ENCODE measurements around the gene DISP3. TPM values are rescaled to one million over a fixed set of nuclear protein-coding genes. Genes with fewer than 3 reads are reported as not detected.

The DISP3 gene, protein sequence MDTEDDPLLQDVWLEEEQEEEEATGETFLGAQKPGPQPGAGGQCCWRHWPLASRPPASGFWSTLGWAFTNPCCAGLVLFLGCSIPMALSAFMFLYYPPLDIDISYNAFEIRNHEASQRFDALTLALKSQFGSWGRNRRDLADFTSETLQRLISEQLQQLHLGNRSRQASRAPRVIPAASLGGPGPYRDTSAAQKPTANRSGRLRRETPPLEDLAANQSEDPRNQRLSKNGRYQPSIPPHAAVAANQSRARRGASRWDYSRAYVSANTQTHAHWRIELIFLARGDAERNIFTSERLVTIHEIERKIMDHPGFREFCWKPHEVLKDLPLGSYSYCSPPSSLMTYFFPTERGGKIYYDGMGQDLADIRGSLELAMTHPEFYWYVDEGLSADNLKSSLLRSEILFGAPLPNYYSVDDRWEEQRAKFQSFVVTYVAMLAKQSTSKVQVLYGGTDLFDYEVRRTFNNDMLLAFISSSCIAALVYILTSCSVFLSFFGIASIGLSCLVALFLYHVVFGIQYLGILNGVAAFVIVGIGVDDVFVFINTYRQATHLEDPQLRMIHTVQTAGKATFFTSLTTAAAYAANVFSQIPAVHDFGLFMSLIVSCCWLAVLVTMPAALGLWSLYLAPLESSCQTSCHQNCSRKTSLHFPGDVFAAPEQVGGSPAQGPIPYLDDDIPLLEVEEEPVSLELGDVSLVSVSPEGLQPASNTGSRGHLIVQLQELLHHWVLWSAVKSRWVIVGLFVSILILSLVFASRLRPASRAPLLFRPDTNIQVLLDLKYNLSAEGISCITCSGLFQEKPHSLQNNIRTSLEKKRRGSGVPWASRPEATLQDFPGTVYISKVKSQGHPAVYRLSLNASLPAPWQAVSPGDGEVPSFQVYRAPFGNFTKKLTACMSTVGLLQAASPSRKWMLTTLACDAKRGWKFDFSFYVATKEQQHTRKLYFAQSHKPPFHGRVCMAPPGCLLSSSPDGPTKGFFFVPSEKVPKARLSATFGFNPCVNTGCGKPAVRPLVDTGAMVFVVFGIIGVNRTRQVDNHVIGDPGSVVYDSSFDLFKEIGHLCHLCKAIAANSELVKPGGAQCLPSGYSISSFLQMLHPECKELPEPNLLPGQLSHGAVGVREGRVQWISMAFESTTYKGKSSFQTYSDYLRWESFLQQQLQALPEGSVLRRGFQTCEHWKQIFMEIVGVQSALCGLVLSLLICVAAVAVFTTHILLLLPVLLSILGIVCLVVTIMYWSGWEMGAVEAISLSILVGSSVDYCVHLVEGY (N-terminal part only)
- 0.18 TPM for total RNA-seq

DNA sequence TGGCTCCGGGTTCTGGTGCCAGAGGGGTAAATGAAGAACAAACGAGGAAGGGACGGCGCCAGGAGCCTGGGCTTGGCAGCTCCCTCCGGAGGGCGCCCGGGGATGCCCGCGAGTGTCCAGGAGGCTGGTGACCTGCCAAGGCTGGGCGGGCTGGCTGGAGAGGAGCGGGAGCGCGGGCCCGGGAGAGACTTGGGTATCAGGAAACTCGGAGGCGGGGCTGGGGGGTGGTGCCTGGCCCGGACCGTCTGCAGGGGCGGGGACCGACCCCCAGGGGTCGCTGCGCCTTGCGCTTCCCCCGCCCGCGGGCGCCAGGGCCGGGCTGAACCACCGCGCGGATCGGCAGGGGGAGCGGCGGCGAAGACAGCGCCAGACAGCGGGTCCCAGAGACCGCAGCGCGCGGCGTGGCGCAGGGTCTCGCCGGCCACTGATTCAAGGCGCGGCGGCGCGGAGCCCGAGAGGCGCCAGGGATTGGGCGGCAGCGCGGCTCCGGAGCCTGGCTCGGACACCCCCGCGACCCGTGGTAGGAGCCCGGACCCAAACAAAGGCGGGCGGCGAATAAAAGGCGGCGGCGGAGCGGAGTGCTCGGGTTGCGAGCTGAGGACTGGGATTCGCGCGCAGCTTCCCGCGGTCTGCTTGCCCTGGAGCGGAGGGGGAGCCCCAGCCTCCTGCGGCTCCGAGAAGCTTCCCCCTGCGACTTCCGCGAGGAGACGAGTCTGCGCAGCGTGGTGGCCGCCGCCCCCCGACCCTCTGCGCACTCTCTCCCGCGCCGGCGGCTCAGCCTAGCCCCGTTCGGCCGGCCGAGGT, at the start of gene DISP3:
TSS of gene DISP3 (plus strand) at position 585 of the 804 bp plus-strand sequence. CDS start 21,838 bp downstream, outside the sequence.
- ATAC-seq = no peak
- DNase-seq (ENCODE audit: low spot score) = no peak
- intact Hi-C loops (cut with DNase I) = no loop called here

DNA sequence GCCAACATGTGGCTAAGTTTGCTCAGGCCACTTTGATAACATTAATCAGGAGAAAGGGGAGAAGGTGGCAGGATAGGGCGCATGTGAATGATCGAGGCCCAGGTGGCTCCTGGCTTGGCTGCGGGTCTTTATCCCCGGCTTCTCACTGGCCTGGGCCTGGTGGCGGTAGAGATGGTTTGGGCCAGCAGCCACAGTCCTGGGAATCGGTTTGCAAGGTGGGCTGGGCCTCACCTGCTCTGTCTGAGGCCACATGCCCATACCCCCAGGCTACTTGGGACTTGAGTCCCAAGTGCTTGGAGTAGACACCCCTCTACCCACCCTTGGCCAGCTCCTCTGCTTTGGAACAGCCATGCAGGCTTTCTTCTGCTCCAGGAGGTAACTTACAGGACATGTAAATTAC, 49.7 kb upstream of the DISP3 start:
- ATAC-seq = no peak
- DNase-seq (ENCODE audit: low spot score) = no peak

DNA sequence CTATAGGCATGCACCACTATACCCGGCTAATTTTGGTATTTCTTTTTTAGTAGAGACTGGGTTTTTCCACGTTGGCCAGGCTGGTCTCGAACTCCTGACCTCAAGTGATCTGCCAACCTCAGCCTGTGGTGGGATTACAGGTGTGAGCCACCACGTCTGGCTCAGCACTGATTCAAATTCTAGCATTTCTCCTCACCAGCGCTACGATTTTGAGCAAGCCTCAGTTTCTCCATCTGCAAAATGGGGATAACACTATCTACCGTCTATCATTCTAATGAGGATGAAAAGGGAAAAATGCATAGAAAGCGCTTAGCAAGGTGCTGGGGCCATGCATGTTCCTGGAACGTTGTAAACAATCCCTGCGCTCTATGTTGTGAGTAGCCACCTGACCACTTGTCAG, 49.0 kb upstream of the DISP3 start:
- intact Hi-C loops (cut with DNase I) = no loop called here
- ATAC-seq = no peak
- no peak for DNase-seq (ENCODE audit: low spot score)

More for the DNA sequence above, 49.7 kb upstream of the DISP3 start:
- intact Hi-C loops (cut with DNase I) = no loop called here

DNA sequence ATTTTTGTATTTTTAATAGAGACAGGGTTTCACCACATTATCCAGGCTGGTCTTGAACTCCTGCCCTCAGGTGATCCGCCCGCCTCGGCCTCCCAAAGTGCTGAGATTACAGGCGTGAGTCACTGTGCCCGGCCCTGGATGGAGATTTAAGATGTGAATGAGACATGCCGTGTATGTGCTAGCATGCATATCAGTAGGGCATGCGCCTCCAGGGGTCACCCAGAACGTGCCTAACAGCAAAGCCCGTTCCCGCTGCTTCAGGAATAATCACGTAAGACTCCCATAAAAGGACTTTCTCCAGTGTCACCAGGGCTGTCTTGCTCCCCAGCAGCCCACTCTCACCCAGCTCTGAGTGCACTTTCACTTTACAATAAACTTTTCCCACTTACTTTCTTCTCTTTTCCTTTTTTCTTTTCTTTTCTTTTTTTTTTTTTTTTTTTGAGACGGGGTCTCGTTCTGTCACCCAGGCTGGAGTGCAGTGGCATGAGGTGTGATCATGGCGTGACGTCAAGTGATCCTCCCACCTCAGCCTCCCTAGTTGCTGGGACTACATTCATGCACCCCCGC, 46.9 kb upstream of the DISP3 start:
- ATAC-seq = no peak

DNA sequence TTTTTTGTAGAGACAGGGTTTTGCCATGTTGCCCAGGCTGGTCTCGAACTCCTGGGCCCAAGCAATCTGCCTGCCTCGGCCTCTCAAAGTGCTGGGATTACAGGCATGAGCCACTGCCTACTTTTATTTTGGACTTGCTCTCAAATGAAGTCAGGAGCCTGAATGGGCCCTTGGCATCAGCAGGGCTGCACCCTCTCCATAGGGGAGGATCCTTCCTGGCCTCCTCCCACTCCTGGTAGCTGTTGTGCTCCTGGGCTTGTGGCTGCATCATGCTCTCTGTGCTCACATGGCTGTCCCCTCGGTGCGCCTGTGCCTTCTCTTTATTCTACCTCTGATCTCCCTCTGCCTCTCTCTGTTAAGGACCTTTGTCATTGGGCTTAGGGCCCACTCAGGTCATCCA, 46.4 kb upstream of the DISP3 start:
- no peak for ATAC-seq
- no peak for DNase-seq (ENCODE audit: low spot score)
- intact Hi-C loops (cut with DNase I) = no loop called here

More for the DNA sequence above, 46.9 kb upstream of the DISP3 start:
- no peak for DNase-seq (ENCODE audit: low spot score)
- intact Hi-C loops (cut with DNase I) = no loop called here

DNA sequence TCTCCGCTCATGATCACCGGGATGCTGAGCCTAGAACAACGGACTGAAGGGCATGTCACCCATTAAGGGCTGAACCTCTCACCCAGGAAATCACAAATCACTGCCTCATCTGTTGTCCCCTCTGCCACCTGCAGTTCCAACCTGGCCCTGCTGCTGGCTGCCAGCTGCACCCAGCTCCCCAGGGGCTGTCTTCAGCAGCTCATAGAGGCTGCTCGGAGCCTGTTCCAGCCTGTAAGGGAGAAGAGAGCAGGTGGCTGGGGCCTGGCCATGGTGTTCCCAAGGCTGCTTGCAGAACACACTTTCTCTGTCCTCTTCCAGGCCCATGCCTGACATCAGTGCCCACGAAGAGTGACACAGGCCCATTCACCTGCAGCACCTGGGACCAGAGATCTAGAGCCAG, 44.5 kb upstream of the DISP3 start:
- intact Hi-C loops (cut with DNase I) = no loop called here
- no peak for DNase-seq (ENCODE audit: low spot score)
- ATAC-seq = no peak

DNA sequence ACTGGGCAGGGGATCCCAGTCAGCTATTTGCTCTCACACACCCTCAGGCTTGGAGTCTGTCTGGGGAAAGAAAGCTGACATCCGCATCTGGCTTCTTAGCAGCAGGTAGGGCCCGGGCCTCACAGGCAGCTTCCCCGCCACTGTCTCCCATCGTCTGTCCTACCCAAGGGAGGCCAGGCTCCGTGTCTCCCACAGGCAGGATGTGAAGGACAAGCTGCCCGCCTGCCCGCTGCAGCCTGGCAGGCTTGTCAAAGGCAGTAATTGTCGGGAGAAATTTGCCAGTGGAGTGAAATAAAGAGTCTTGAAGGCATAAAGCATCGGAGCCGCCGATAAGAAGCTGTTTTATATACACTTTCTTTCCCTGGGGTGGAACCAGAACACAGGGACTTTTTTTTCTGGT, 44.0 kb upstream of the DISP3 start:
- no peak for ATAC-seq
- no peak for DNase-seq (ENCODE audit: low spot score)
- intact Hi-C loops (cut with DNase I) = no loop called here

DNA sequence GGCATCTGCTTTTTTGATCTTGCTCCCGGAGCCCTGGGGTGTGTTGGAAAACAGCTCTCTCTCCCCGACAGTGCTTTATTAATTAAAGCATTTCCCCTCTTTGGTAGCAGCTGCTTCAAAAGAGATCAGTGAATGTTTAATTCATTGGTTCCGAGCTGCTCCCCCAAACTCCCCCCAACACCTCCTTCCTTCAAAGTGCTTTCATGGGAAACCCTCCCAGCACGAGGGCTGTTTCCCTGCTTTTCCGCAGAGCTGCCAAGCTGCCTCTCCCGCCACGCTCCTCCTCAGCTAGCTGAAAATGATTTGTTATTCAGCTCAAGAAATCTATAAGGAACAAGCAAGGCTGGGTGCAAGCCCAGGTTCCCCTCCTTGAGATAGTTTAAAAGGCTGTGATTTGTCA, 40.0 kb upstream of the DISP3 start:
- ATAC-seq (no peak), DNase-seq (ENCODE audit: low spot score) (no peak)
- intact Hi-C loops (cut with DNase I) = no loop called here

DNA sequence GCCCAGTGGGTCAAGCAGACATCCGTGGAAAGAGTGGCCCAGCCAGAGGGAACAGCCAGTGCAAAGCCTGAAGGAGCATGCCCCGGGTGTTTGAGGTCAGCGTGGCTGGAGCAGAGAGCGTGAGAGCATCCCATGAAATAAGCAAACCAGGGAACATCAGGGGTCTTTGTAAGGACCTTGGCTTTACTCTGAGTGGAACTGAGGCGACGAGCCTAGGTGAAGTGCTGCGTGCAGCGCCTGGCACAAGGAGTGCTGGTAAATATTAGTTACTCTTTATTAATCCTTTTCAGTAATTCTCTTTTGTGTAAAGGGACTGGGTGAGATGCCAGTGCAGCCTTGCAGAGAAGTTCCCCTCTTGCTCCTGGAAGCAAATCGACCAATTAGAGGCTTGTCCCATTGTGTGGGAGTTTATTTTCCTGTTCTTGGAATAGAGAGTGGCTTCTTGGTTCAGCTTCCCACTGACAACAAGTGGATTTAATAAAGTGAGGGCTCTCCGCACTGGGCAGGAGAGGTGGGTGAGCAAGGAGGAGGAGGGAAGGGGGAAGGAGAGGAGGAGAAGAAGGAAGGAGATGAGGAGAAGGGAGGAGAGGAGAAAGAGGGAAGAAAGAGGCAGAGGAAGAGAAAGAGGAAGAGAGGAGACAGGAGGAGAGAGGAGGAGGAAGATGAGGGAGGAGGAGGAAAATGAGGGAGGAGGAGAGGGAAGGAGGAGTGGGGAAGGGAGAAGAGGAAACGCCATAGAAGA, 37.6 kb upstream of the DISP3 start:
- intact Hi-C loops (cut with DNase I) = no loop called here
- ATAC-seq (no peak), DNase-seq (ENCODE audit: low spot score) (no peak)

DNA sequence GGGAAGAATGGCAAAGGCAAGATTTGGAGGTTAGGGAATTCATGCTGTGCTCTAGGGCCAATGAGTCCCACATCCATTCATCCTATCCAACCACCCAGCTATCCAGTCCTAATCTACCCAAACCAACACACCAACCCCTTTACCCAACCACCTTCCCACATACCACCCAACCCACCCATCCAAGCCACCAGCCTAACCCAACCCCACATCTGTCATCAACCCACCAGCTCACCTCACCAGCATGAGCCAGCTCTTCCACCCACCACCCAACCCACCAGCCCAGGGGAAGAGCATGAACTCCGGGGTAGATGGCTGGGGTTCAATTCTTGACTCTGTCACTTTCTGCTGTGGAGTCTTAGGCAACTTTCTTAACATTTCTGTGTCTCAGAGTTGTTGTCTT, 35.9 kb upstream of the DISP3 start:
- DNase-seq (ENCODE audit: low spot score) (no peak), ATAC-seq (no peak)
- intact Hi-C loops (cut with DNase I) = no loop called here

DNA sequence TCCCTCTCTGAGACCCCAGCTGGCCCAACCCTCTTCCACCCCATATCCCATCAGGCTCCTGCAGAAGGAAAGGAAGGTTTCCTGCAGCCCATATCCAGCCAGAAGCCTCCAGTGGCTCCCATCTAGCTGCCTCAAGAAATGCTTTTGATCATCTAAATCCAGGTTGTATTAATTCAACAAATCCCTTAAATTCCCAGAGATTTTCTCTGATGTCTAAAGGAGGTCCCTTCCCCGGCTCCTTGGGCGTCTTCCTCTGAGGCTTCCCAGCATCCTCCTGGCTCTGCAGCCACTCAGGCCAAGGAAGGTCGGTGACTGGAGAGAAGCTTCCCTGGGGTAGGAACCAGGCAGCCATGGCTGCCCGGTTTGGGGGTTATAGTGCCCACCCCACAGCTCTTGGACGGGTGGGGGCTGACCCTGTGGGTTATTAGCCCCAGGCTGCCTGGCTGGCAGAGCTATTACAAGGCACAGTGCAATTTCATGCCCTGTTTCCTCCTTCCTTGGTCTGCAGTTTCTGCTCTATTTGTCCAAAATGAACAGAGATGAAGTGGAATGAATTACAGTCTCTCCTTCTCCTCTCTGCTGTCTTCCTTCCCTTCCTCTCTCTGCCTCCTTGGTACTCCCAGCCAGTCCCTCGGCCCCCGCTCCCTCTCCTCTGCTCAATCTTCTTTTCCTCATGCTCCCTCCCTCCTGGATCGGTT, 34.8 kb upstream of the DISP3 start:
- no peak for DNase-seq (ENCODE audit: low spot score)
- intact Hi-C loops (cut with DNase I) = no loop called here
- ATAC-seq = no peak

DNA sequence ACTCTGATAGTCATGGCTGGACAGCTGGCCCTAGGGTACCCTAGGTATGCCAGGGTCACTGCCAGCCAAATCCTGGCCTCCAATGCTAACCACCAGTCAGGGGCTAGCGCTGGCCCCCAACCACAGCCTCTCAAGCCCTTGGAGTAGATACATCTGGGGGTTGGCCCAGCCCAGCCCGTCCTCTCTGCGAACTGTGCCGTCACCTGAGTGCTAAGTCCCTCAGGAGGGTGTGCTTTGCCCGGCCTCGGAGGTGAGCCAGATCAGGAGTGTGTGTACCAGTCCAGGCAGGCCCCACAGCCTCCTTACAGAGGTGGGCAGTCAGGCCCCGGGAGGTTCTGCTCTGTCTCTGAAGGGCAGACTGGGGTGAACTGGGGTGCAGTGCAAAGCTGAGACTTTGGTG, 34.0 kb upstream of the DISP3 start:
- intact Hi-C loops (cut with DNase I) = no loop called here
- ATAC-seq (no peak), DNase-seq (ENCODE audit: low spot score) (no peak)

DNA sequence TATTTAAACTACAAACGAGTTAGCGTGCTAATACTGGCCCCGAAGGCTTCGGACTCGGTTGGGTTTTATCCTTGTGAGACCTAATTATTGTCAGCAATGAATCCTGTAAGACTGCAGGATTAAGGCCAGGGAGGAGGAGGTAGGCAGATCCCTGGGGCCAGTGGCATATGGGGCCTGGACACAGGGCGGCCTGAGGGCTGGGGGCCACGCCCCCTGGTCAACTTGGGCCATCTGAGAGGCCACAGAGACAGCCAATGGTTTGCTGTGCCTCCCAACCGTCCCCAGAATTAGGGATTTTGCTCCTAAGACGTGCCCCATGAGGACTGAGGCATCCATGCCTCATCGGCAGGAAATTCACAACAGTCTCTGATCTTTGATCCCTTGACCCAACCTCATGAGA, 31.1 kb upstream of the DISP3 start:
- intact Hi-C loops (cut with DNase I) = no loop called here
- ATAC-seq (no peak), DNase-seq (ENCODE audit: low spot score) (no peak)

DNA sequence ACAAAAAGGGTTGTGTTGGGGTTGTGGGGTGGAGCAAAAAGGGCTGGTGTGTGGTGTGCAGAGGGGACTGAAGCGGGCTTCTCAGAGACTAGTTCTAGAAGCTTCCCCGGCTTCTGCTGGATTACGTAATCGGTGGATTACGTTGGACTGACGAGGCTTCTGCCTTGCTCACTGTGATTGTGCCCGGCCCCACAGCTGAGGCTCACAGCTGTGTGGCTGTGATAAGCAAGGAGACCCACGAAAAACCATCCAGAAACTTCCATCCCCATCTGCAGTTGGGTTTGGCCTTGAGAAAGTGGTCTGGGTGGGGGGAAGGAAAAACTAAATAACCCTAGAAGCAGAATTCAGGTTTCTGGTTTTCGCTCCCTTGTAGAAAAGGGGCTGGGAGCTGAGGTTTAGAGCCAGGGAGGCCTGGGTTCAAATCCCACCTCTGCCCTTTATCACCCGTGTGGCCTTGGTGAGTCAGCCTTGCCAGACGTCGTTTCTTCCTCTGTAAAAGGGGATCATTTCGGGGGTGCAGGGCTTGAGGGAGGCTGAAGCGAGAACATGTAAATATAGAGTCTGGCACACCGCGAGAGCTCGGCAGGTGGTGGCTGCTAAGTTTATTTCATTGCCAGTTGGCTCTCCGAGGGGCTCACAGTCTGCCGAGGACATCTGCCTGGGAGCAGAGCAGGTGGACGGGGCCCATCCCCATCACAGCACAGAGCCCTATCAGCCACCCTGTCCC, 30.4 kb upstream of the DISP3 start:
- ATAC-seq (no peak), DNase-seq (ENCODE audit: low spot score) (no peak)
- intact Hi-C loops (cut with DNase I) = no loop called here

DNA sequence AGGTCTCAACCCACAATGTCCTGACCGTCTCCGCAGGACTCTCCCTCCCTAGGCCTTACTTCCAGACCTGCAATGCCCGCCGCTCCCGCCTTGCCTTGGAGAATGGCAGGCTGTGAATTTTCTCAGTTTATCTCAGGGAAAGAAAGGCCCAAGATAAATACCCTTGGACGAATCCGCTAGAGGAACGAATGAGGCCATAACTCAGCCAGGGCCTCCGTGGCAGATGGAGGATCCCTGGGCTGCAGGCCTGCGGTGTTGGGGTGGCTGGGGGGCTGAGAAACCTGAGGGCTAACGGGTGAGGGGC, 29.9 kb upstream of the DISP3 start:
- DNase-seq (ENCODE audit: low spot score) (no peak), ATAC-seq (no peak)
- intact Hi-C loops (cut with DNase I) = no loop called here

DNA sequence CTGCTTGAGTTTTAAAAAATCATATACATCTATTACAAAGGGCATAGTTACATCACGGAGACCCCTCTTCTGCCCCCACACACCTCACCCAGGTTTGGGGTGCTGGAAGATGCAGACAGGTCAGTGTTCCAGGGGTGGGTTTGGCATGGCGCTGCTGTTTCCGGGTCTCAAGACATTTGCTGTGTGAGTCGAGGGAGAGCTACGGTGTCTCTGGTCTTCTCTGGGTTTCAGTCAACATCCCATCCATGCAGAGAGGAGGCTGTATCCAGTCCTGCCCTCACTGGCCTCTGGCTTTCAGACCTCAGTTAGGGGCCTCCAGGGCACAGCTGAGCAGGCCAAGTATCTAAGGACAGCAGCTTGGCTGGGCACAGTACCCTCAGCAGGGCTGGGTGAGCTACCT, 28.6 kb upstream of the DISP3 start:
- DNase-seq (ENCODE audit: low spot score) (no peak), ATAC-seq (no peak)
- intact Hi-C loops (cut with DNase I) = no loop called here

All from sciatic nerve (tissue), 2 donors.